Fibroblast of mammary gland (primary cell): Measurements from ENCODE around the gene ABHD11.

Experiments
- DNase-seq: peaks from one replicate; pipeline ENCODE4 v3.0.0-alpha.2; 2010; ENCODE audit warnings: low read depth
- H3K4me3 ChIP-seq: 2 replicates; pipeline ENCODE4 v1.5.1; 2011; ENCODE audit warnings: low read depth, mild to moderate bottlenecking, low read length, moderate library complexity; ENCODE audit not compliant: control insufficient read depth
- CTCF ChIP-seq: conservative IDR thresholded peaks from 2 replicates; pipeline ENCODE4 v1.5.1; 2011; ENCODE audit warnings: low read depth, low read length, inconsistent platforms; ENCODE audit not compliant: control insufficient read depth, insufficient read depth

ABHD11 gene

GRCh38 chr7:73708961-73709549, 29.5 kb downstream of the ABHD11 start:
- no peak overlapping the region for H3K4me3 ChIP-seq
- DNase-seq: no peak
- TF ChIP-seq CTCF: no peak

- no peak for TF ChIP-seq CTCF
- no peak for DNase-seq
- no peak overlapping the region for H3K4me3 ChIP-seq
Measured at GRCh38 chr7:73707045-73707631, 31.5 kb downstream of the ABHD11 start.

- H3K4me3 ChIP-seq: no peak overlapping the region
- TF ChIP-seq CTCF: no peak
- DNase-seq: peak; percentile 48
Measured at GRCh38 chr7:73706126-73707044, 32.2 kb downstream of the ABHD11 start.

- no peak for DNase-seq
- no peak for TF ChIP-seq CTCF
- H3K4me3 ChIP-seq: no peak overlapping the region
Measured at GRCh38 chr7:73705551-73705920, 33.1 kb downstream of the ABHD11 start.

GRCh38 chr7:73704640-73705550, 33.7 kb downstream of the ABHD11 start:
- H3K4me3 ChIP-seq: no peak overlapping the region
- TF ChIP-seq CTCF: no peak
- peak; percentile 80 for DNase-seq
